ENCODE results near the gene MYL4. TPM values are rescaled to one million over a fixed set of nuclear protein-coding genes. Genes with fewer than 3 reads are reported as not detected.

Gene MYL4
- total and polyA plus RNA-seq, 2 donors (not counting 3 experiments of a cell fraction or from before 2014, with no cell fraction given): 2.0 to 2.1 TPM

DNA sequence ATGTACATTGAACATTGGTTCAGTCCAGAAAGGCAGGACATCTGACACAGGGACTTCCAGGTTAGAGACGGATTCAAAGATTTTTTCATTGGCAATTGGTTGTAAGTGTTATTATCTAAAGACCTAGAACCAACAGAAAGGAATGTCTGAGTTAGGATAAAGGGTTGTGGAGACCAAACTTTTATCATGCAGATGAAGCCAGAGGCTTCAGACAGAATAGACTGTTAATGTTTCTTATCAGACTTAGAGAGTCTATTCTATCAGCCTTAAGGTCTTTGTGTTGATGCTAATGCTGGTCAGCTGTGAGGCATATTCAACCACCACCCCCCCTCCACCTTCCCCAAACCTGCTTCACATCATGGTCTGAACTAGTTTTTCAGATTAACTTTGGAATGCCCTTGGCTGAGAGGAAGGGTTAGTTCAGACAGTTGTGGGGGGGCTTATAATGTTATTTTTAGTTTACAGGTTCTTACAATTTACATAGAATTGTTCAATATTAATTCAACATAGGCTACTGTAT lies 42.3 kb downstream of the MYL4 start:
- ChIA-PET CTCF (interaction anchor here (1.2 to 2.5 kb wide), 3 partner anchors 11 to 64 kb away, joined by 3 to 7 read pairs (median 3); no protein-coding TSS in a partner anchor), POLR2A (interaction anchor here (0.6 to 0.9 kb wide), 2 partner anchors 11 to 351 kb away, joined by 3 to 7 read pairs; no protein-coding TSS in a partner anchor)

DNA sequence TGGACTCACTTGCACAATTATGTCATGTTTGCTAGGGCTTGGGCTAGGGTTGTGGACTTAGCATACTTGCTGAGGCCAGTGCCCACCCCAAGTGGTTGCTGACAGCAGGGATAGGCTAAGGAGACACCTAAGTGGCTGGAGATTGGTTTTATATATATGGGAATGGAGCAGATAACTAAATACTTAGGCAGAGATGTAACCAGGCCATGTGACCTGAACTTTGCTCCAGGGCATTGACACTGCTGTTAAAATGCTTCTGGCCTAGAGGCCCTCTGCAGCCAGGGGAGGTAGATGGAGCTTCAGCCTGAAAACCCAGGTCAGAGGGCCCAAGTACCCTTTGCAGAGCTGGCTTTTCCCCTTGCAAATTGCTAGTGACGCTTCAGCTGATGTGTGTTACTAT lies 43.1 kb downstream of the MYL4 start:
- H3K36me3 ChIP-seq (ENCODE audit: control insufficient read depth in 2 of 2, extremely low read depth in 1 of 2, insufficient read depth in 2 of 2, low read length in 2 of 2): no peaks in the 10 kb centered on the region
- no peak for TF ChIP-seq EZH2 (IDR thresholded peaks at IDR 0.05; ENCODE audit: borderline replicate concordance, low read depth, low read length, severe bottlenecking)
- no peak for TF ChIP-seq GATA2 (IDR thresholded peaks at IDR 0.05; ENCODE audit: insufficient read depth, insufficient read length, low read depth, low read length)
- TF ChIP-seq POLR2AphosphoS5 (IDR thresholded peaks at IDR 0.05; ENCODE audit: insufficient read depth, low read depth, low read length): no peak
- TF ChIP-seq FOS (IDR thresholded peaks at IDR 0.05; ENCODE audit: borderline replicate concordance, insufficient read depth, low read length): no peak
- TF ChIP-seq JUN (IDR thresholded peaks at IDR 0.05; ENCODE audit: borderline replicate concordance, insufficient read depth, insufficient read length, low read depth): no peak
- no peak for TF ChIP-seq MYC (IDR thresholded peaks at IDR 0.05; ENCODE audit: low read depth, low read length)
- TF ChIP-seq, protein P1, sequence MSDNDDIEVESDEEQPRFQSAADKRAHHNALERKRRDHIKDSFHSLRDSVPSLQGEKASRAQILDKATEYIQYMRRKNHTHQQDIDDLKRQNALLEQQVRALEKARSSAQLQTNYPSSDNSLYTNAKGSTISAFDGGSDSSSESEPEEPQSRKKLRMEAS (IDR thresholded peaks at IDR 0.05; ENCODE audit: insufficient read depth, insufficient read length): no peak
- no peak for TF ChIP-seq POLR2A (IDR thresholded peaks at IDR 0.05; ENCODE audit: low read depth, low read length)
- TF ChIP-seq, protein P2, sequence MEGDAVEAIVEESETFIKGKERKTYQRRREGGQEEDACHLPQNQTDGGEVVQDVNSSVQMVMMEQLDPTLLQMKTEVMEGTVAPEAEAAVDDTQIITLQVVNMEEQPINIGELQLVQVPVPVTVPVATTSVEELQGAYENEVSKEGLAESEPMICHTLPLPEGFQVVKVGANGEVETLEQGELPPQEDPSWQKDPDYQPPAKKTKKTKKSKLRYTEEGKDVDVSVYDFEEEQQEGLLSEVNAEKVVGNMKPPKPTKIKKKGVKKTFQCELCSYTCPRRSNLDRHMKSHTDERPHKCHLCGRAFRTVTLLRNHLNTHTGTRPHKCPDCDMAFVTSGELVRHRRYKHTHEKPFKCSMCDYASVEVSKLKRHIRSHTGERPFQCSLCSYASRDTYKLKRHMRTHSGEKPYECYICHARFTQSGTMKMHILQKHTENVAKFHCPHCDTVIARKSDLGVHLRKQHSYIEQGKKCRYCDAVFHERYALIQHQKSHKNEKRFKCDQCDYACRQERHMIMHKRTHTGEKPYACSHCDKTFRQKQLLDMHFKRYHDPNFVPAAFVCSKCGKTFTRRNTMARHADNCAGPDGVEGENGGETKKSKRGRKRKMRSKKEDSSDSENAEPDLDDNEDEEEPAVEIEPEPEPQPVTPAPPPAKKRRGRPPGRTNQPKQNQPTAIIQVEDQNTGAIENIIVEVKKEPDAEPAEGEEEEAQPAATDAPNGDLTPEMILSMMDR (IDR thresholded peaks at IDR 0.05; ENCODE audit: extremely low read depth in 1 of 2, insufficient read depth in 1 of 2, low read depth in 1 of 2, low read length in 2 of 2): no peak
- ChIA-PET CTCF (interaction anchor here (0.6 to 1.3 kb wide), 4 partner anchors 10 to 63 kb away, joined by 3 to 6 read pairs (median 3); no protein-coding TSS in a partner anchor), POLR2A (interaction anchor here (0.6 to 0.9 kb wide), 3 partner anchors 9 to 350 kb away, joined by 3 to 7 read pairs (median 4); no protein-coding TSS in a partner anchor)
- dilution Hi-C loops (cut with MboI; ENCODE audit: extremely low pct_ligation_motif_present, low sequenced_read_pairs): no loop called here
- H3K9ac ChIP-seq (replicated peaks; ENCODE audit: extremely low read depth, insufficient read depth, low read length): no peak overlapping the region
- intact Hi-C loops (cut with micrococcal nuclease): loop anchor here (2.0 kb wide), 2 partner anchors 63 kb away; partner anchors contain the start of gene CDC27
- no peaks in the 10 kb centered on the region for H4K20me1 ChIP-seq (replicated peaks; ENCODE audit: control insufficient read depth, extremely low read depth, insufficient read depth, low read length)
- BruUV-seq (replicated peaks): no TSS peak
- peaks cover 27% of the 10 kb centered on the region for H3K4me1 ChIP-seq (ENCODE audit: control insufficient read depth, extremely low read depth, insufficient read depth, low read length)
- H3K4me3 ChIP-seq (replicated peaks in 1 of 3; ENCODE audit: insufficient read depth in 1 of 3, low read depth in 1 of 3, low read length in 3 of 3): no peak overlapping the region
- H3K9me3 ChIP-seq (replicated peaks; ENCODE audit: control insufficient read depth, insufficient read depth, low read length): no peaks in the 10 kb centered on the region
- no peaks in the 10 kb centered on the region for H3K9me1 ChIP-seq (replicated peaks; ENCODE audit: control insufficient read depth, extremely low read depth, insufficient read depth, low read length)
- peaks cover 29% of the 10 kb centered on the region for H3K79me2 ChIP-seq (ENCODE audit: control insufficient read depth, insufficient read depth, low read length)
- no peak overlapping the region for H3K27ac ChIP-seq (ENCODE audit: insufficient read depth, low read depth, low read length)
- no peak overlapping the region for H2AFZ ChIP-seq (ENCODE audit: low read depth, low read length)
- no peak for FAIRE-seq
- H3K27me3 ChIP-seq (ENCODE audit: control insufficient read depth in 2 of 2, insufficient read depth in 2 of 2, low read length in 2 of 2): no peaks in the 10 kb centered on the region
- no peak overlapping the region for H3K4me2 ChIP-seq (ENCODE audit: insufficient read depth, low read length)
- no peak for DNase-seq (ENCODE audit: low read depth, low spot score)

More for the DNA sequence above, 42.3 kb downstream of the MYL4 start:
- Histone ChIP-seq H3K9me3 (replicated peaks; ENCODE audit: control insufficient read depth, insufficient read depth, low read length) (no peaks in the 10 kb centered on the region), H3K36me3 (ENCODE audit: control insufficient read depth in 2 of 2, extremely low read depth in 1 of 2, insufficient read depth in 2 of 2, low read length in 2 of 2) (no peaks in the 10 kb centered on the region), H3K27me3 (ENCODE audit: control insufficient read depth in 2 of 2, insufficient read depth in 2 of 2, low read length in 2 of 2) (no peaks in the 10 kb centered on the region), H3K4me3 (replicated peaks in 1 of 3; ENCODE audit: insufficient read depth in 1 of 3, low read depth in 1 of 3, low read length in 3 of 3) (no peak overlapping the region), H3K79me2 (ENCODE audit: control insufficient read depth, insufficient read depth, low read length) (peaks cover 22% of the 10 kb centered on the region), H3K4me1 (ENCODE audit: control insufficient read depth, extremely low read depth, insufficient read depth, low read length) (peaks cover 20% of the 10 kb centered on the region), H3K27ac (ENCODE audit: insufficient read depth, low read depth, low read length) (no peak overlapping the region), H3K9ac (replicated peaks; ENCODE audit: extremely low read depth, insufficient read depth, low read length) (no peak overlapping the region), H2AFZ (ENCODE audit: low read depth, low read length) (no peak overlapping the region), H3K4me2 (ENCODE audit: insufficient read depth, low read length) (no peak overlapping the region), H3K9me1 (replicated peaks; ENCODE audit: control insufficient read depth, extremely low read depth, insufficient read depth, low read length) (no peaks in the 10 kb centered on the region), H4K20me1 (replicated peaks; ENCODE audit: control insufficient read depth, extremely low read depth, insufficient read depth, low read length) (no peaks in the 10 kb centered on the region)
- dilution Hi-C loops (cut with MboI; ENCODE audit: extremely low pct_ligation_motif_present, low sequenced_read_pairs) (no loop called here), intact Hi-C loops (cut with micrococcal nuclease) (no loop called here)
- DNase-seq (ENCODE audit: low read depth, low spot score): no peak
- no peak for TF ChIP-seq EZH2 (IDR thresholded peaks at IDR 0.05; ENCODE audit: borderline replicate concordance, low read depth, low read length, severe bottlenecking)
- TF ChIP-seq, protein P1 (IDR thresholded peaks at IDR 0.05; ENCODE audit: insufficient read depth, insufficient read length): no peak
- no TSS peak for BruUV-seq (replicated peaks)
- no peak for FAIRE-seq

Measured in endothelial cell of umbilical vein (primary cell).